Body of pancreas (tissue), 4 donors: Measurements from ENCODE around the gene DTNB. TPM values are rescaled to one million over a fixed set of nuclear protein-coding genes. Genes with fewer than 3 reads are reported as not detected.

Experiments
- ATAC-seq: fragments of 150-250 bp; one replicate; pipeline ENCODE4 v1.9.1; 2016
- DNase-seq, 4 donors: peaks; one replicate each; pipeline ENCODE4 v3.0.0-alpha.2; 2019
- H3K27ac ChIP-seq, 4 donors: fragments of 200-600 bp; sonication (generic); 1 replicate in 3 of 4; 2 replicates in 1 of 4; pipeline versions ENCODE4 v1.5.1 to v1.6.1; 2016 to 2019; ENCODE audit warnings: mild to moderate bottlenecking in 1 of 4, mixed read lengths in 1 of 4, moderate library complexity in 1 of 4
- H3K27me3 ChIP-seq, 2 donors: fragments of 200-600 bp; sonication (generic); one replicate each; pipeline ENCODE4 v1.6.0; 2016; ENCODE audit warnings: mild to moderate bottlenecking in 1 of 2
- H3K36me3 ChIP-seq, 2 donors: fragments of 200-600 bp; sonication (generic); replicated peaks in 1 of 2; 2 replicates each; pipeline ENCODE4 v1.5.1; 2016; ENCODE audit warnings: low read depth in 2 of 2; ENCODE audit not compliant: insufficient read depth in 1 of 2
- H3K4me1 ChIP-seq: fragments of 200-600 bp; sonication (generic); one replicate; pipeline ENCODE4 v1.6.0; 2016
- H3K4me3 ChIP-seq, 2 donors: fragments of 200-600 bp; sonication (generic); 1 replicate in 1 of 2; 2 replicates in 1 of 2; pipeline ENCODE4 v1.5.1; 2016 to 2019
- H3K9me3 ChIP-seq, 3 donors: fragments of 200-600 bp; sonication (generic); 1 replicate in 2 of 3; 2 replicates in 1 of 3; pipeline ENCODE4 v1.5.1; 2016
- POLR2A ChIP-seq, 3 donors: fragments of 450-650 bp; IDR thresholded peaks; one replicate each; pipeline ENCODE4 v1.6.1; 2016; ENCODE audit warnings: antibody characterized with exemption in 3 of 3, mild to moderate bottlenecking in 2 of 3
- WGBS, 2 donors: methylation state at CpG; one replicate each; pipeline ENCODE4 v1.1.5; 2017; 5-methylcytosine and 5-hydroxymethylcytosine counted together
- intact Hi-C: fragments of 100-400 bp; cut with DNase I; formaldehyde crosslinking; loops from one replicate; pipeline ENCODE4 v1.15.1; 2023
- total RNA-seq, 2 donors: library from RNA; depleted of rRNA; stranded (reverse); fragments of >200 nt; gene quantifications; one replicate each; pipeline ENCODE4 v1.1.0, GENCODE V29; 2016
- TF ChIP-seq, protein P1 (sequence below), 7 experiments: fragments of 450-650 bp in 4 of 7; fragments of 200-600 bp in 3 of 7; sonication (generic) in 3 of 7; IDR thresholded peaks; one replicate each; pipeline ENCODE4 v1.5.1; 2016 to 2019; ENCODE audit warnings: antibody characterized with exemption in 7 of 7

Gene DTNB
- total RNA-seq, 2 donors from 2014 or later: 17.8 to 22.6 TPM

DNA sequence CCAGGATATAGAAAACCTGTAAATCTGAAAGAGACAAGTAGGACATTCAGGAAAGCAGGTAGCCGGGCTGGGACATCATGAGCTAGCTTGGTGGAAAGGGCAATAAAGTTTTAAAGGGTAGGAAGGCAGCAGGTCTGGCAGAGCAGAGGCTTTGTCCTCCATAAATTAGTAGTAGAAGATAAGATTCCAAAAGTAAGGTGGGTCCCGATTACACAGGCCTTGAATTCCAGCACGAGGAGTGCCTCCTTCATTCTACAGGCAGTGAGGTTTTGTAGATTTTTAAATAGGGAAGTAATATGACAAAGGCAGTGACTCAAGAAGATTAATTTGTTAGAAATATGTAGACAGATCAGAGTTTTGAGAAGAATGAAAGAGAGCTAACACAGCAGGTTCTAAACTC lies 160.7 kb downstream of the DTNB start:
- intact Hi-C loops: no loop called here
- 51 to 70% methylated on average over 3 of the region's 3 CpGs for WGBS, 2 donors

DNA sequence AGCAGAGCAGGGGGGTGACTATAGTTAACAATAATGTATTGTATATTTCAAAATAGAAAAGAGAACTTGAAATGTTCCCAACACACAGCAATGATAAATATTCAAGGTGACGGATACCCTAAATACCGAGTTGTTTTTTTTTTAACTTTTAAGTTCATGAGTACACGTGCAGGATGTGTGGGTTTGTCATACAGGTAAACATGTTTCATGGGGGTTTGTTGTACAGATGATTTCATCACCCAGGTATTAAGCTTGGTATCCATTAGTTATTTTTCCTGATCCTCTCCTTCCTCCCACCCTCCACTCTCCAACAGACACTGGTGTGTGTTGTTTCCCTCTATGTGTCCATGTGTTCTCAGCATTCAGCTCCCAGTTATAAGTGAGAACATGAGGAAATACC lies 167.2 kb downstream of the DTNB start:
- intact Hi-C loops: no loop called here
- Histone ChIP-seq H3K27ac (no peak overlapping the region), H3K9me3 (no peaks in the 10 kb centered on the region), H3K36me3 (no peaks in the 10 kb centered on the region), H3K4me1 (no peaks in the 10 kb centered on the region), H3K27me3 (no peaks in the 10 kb centered on the region), H3K4me3 (no peak overlapping the region)
- ATAC-seq (no peak), DNase-seq (no peak)
- WGBS, 2 donors: 69 to 75% methylated on average over 3 of the region's 3 CpGs
- TF ChIP-seq, protein P1, sequence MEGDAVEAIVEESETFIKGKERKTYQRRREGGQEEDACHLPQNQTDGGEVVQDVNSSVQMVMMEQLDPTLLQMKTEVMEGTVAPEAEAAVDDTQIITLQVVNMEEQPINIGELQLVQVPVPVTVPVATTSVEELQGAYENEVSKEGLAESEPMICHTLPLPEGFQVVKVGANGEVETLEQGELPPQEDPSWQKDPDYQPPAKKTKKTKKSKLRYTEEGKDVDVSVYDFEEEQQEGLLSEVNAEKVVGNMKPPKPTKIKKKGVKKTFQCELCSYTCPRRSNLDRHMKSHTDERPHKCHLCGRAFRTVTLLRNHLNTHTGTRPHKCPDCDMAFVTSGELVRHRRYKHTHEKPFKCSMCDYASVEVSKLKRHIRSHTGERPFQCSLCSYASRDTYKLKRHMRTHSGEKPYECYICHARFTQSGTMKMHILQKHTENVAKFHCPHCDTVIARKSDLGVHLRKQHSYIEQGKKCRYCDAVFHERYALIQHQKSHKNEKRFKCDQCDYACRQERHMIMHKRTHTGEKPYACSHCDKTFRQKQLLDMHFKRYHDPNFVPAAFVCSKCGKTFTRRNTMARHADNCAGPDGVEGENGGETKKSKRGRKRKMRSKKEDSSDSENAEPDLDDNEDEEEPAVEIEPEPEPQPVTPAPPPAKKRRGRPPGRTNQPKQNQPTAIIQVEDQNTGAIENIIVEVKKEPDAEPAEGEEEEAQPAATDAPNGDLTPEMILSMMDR (IDR thresholded peaks at IDR 0.05): no peak
- TF ChIP-seq POLR2A (IDR thresholded peaks at IDR 0.05): no peak

More for the DNA sequence above, 160.7 kb downstream of the DTNB start:
- Histone ChIP-seq H3K9me3 (no peaks in the 10 kb centered on the region), H3K36me3 (no peaks in the 10 kb centered on the region), H3K4me3 (no peak overlapping the region), H3K4me1 (no peaks in the 10 kb centered on the region), H3K27ac (peak overlapping the region in 2 of 4 donors; percentile 6 to 44), H3K27me3 (no peaks in the 10 kb centered on the region)
- DNase-seq: no peak
- no peak for TF ChIP-seq POLR2A (IDR thresholded peaks at IDR 0.05)
- TF ChIP-seq, protein P1 (IDR thresholded peaks at IDR 0.05): no peak
- peak; percentile 40 for ATAC-seq

DNA sequence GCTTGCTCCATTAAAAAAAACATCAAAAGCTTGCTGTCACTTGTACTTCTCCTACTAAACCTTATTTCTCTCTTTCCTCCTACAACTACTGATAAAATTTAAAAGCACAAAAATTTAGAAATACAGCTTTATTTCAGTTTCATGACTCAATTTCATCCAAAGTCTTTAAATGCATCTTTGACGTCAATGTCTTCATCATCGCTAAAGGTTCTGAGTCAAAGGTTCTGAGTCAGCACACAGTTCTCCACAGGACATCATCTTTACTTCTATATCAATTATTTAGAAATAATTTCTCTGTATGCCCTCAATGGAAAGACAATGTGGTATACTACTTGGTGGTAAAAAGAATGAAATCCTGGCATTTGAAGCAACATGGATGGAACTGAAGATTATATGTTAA lies 167.8 kb downstream of the DTNB start:
- no peaks in the 10 kb centered on the region for H3K9me3 ChIP-seq
- WGBS, 2 donors: 92 to 100% methylated on average over 2 of the region's 2 CpGs
- DNase-seq (no peak), ATAC-seq (no peak)
- H3K27me3 ChIP-seq: no peaks in the 10 kb centered on the region
- H3K36me3 ChIP-seq: no peaks in the 10 kb centered on the region
- no peak overlapping the region for H3K4me3 ChIP-seq
- TF ChIP-seq, protein P1 (IDR thresholded peaks at IDR 0.05): no peak
- no peak for TF ChIP-seq POLR2A (IDR thresholded peaks at IDR 0.05)
- intact Hi-C loops: no loop called here
- no peaks in the 10 kb centered on the region for H3K4me1 ChIP-seq
- H3K27ac ChIP-seq: no peak overlapping the region

DNA sequence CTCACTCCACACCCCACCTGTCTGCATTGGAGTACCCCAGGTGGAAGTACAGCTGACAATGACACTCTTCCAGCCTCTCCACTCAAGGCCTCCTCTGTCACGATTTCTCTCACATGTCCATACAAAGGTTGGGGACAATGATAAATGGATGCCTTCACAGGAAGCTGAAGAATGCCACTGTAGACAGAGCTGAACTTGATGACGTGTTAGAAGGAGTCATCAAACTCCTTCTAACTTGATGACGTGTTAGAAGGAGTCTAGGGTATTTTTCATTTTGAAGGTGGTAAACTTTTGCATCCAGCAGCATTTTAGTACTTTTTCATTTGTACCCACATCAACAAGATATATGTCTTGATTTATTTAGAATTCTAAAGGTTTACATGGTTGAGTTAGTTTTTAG lies 168.2 kb downstream of the DTNB start:
- H3K27ac ChIP-seq: no peak overlapping the region
- H3K4me3 ChIP-seq: no peak overlapping the region
- intact Hi-C loops: no loop called here
- H3K9me3 ChIP-seq: no peaks in the 10 kb centered on the region
- 78 to 83% methylated on average over 3 of the region's 3 CpGs for WGBS, 2 donors
- H3K4me1 ChIP-seq: no peaks in the 10 kb centered on the region
- no peaks in the 10 kb centered on the region for H3K27me3 ChIP-seq
- no peak for TF ChIP-seq POLR2A (IDR thresholded peaks at IDR 0.05)
- TF ChIP-seq, protein P1 (IDR thresholded peaks at IDR 0.05): no peak
- DNase-seq: no peak
- no peak for ATAC-seq
- H3K36me3 ChIP-seq: no peaks in the 10 kb centered on the region

DNA sequence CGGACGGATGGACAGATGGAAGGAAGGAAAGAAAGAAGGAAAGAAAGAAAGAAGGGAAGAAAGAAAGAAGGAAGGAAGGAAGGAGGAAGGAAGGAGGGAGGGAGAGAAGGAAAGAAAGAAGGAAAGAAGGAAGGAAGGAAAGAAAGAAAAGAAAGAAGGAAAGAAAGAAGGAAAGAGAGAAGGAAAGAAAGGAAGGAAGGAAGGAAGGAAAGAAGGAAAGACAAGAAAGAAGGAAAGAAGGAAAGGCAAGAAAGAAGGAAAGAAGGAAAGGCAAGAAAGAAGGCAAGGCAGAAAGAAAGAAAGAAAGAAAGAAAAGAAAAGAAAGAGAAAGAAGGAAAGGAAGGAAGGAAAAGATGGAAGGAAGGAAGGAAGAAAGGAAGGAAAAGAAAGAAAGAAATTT lies 169.1 kb downstream of the DTNB start:
- no peak for TF ChIP-seq POLR2A (IDR thresholded peaks at IDR 0.05)
- TF ChIP-seq, protein P1 (IDR thresholded peaks at IDR 0.05): no peak
- no peak for ATAC-seq
- WGBS, 2 donors: 92 to 100% methylated on average over 2 of the region's 2 CpGs

More for the DNA sequence above, 169.1 kb downstream of the DTNB start:
- intact Hi-C loops: no loop called here
- DNase-seq: no peak
- no peak overlapping the region for H3K4me3 ChIP-seq
- H3K36me3 ChIP-seq: no peaks in the 10 kb centered on the region
- no peak overlapping the region for H3K27ac ChIP-seq
- H3K9me3 ChIP-seq: no peaks in the 10 kb centered on the region
- no peaks in the 10 kb centered on the region for H3K4me1 ChIP-seq
- no peaks in the 10 kb centered on the region for H3K27me3 ChIP-seq
